GF-D8 (cell line): ENCODE data around the gene SOS1.
"Not testable (repeated sequence)": the region's sequence is repeated elsewhere in the genome, so short reads cannot be mapped to it uniquely, and the experiment has no call there.

ENCODE experiments used
- DNase-seq: peaks from one replicate; lab custom pipeline; 2025; lab: John Stamatoyannopoulos, UW

Gene SOS1

DNA sequence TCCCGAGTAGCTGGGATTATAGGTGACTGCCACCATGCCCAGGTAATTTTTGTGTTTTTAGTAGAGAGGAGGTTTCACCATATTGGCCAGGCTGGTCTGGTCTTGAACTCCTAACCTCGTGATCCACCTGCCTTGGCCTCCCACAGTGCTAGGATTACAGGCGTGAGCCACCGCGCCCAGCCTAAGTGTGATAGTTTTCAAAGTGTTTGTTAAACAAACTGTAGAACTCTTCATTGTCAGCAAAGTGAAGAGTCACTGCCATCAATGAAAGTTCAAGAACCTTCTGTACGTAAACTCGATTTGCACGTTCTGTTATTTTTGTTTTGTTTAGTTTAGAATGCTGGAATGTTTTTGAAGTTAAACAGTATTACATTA is 18.0 kb upstream of the SOS1 start:
- DNase-seq: no peak

DNA sequence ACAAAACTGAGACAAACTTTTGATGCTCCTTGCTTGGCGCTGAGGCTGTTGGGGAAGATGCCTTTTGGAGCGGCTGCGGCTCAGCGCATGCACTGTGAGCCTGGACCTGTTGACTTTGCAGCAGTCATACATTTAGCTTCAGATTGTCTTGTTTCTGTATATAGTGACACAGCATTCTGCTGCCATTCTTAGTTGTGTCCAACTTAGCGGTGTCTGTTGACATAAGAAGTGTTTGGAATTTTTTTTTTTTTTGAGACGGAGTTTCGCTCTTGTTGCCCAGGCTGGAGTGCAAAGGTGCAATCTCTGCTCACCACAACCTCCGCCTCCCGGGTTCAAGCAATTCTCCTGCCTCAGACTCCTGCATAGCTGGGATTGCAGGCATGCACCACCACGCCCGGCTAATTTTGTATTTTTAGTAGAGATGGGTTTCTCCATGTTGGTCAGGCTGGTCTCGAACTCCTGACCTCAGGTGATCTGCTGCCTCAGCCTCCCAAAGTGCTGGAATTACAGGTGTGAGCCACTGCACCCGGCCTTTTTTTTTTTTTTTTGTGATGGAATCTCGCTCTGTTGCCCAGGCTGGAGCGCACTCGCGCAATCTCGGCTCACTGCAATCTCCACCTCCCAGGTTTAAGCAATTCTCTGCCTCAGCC is 17.5 kb upstream of the SOS1 start:
- not testable (repeated sequence) for DNase-seq

GRCh38 chr2:39136799-39137198 is 15.9 kb upstream of the SOS1 start:
- no peak for DNase-seq

GRCh38 chr2:39135690-39136259 is 14.9 kb upstream of the SOS1 start:
- no peak for DNase-seq

DNA sequence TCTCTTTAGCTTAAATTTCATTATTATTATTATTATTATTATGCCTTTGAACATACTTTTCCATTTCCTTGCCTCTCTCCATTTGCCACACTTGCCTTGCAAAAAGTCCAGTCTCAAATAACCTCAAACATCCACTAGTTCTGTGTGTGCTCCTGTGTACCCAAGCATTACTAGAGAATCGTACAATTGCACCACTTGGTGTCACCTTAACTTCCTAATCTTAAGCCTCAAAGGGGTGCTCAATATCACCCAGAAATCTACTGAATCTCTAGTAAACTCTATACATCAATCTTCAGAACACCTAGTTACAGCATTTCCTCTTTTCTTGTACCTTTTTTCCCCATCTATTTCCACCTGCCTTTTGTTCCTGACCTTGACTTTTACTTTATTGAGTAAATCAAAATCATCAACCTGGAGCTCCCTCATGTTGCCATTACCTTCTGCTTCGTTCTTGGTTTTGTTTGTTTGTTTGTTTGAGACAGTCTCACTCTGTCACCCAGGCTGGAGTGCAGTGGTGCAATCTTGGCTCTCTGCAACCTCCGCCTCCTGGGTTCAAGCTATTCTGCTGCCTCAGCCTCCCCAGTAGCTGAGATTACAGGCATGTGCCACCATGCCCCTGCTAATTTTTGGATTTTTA is 12.5 kb upstream of the SOS1 start:
- no peak for DNase-seq

DNA sequence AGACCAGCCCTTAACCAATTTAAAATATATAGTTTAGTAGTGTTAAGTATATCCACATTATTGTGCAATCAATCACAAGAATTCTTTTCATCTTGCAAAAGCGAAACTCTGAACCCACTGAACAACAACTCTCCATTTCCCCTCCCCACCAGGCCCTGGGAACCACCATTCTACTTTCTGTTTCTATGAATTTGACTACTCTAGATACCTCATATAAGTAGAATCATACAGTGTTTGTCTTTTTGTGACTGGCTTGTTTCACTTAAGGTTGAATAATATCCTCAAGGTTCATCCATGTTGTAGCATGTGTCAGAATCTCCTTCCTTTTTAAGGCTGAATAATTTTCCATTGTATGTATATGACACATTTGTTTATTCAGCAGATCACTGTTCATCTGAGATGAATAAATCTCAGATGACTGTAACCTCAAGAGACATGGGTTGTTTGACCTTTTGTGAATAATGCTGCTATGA is 8.1 kb upstream of the SOS1 start:
- DNase-seq: no peak

DNA sequence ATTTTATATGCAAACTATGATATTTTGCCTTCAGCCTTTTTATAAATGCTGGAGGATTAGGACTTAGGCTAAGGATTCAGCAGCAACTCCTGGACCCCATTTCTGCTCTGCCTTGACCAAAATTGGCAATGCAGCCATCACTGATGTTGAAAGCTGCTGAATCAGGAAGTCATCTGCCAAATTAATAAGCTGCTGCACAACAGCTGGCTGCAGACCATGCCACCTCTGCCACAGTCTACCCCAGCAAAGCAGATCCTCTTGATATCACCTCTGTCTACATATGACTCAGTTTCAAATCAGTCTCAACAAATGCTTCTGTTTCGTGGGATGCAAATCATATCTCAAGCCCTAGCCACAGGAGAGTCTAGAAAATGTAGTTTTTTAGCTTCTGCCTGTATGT is 7.1 kb upstream of the SOS1 start:
- DNase-seq: peak; percentile 19

DNA sequence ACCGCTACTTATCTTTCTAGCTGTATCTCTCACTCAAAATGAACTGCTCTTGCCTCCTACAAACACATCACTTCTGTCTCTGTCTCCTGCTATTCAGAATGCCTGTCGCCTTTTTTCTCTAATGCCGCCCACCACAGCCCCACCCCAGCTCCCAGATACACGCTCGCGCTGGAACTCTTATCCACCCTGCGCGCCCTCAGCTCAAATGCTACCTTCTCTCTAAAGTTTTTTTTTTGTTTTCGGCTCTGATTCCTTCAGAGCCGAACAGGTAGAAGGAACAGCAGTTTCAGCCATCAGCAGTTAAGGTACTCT is 3.9 kb upstream of the SOS1 start:
- no peak for DNase-seq

DNA sequence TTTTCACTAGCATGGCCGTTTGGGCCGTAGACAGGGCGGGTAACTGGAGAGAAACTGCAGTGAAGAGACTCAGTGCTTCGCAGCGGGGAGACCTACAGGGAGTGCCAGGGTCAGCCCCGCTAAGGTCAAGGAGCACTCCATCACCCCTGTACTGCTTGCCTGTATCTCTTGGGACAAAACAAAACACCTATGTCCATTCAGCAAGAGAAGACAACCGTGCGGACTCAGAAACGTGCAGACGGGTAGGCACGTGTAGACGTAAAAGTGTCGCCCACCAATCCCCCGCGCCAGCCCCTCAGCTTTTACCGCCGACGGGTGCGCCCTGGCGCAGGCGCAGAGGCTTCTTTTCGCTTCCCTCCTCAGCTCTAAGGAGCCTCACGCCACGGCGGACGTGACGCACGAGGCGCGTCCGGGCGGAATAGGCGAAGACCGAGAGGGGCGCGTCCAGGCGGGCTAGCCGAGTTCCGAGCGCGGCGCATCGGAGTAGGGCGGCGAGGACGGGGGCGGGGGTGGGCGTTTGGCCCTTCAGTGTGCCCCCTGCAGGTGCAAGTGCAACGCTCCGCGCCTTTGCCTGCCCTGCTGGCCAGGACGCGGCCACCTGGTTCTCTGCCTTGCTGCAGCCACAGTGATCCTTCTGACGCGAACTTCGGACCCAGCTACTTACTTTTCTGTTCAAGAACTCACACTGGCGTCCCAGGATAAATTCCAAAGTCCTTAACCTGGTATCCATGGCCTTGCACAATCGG is 3.3 kb upstream of the SOS1 start:
- peak; percentile 79 for DNase-seq

DNA sequence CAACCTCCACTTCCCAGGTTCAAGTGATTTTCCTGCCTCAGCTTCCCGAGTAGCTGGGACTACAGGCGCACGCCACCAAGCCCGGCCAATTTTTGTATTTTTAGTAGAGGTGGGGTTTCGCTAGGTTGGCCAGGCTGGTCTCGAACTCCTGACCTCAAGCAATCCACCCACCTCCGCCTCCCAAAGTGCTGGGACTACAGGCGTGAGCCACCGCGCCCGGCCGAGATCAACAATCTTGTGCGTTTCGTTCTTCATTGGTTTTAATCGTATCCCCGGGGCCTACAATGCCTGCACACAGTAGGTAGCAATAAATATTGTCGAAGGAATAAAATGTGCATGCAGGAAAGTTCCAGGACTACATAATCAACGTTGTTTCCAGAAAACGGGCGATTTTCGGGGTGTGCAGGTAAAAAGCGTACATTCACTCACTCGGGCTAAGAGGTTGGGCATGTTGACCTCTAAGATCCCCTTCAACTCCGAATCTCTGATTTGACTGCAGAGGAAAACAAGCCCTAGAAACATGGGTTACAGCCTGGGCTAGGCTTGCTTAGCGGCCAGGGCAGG is 2.7 kb upstream of the SOS1 start:
- DNase-seq: no peak

GRCh38 chr2:39121523-39122063 is 742 bp upstream of the SOS1 start:
- DNase-seq: peak; percentile 41

GRCh38 chr2:39120521-39120770 is 405 bp downstream of the SOS1 start:
- no peak for DNase-seq

GRCh38 chr2:39119732-39120520 is 925 bp downstream of the SOS1 start:
- no peak for DNase-seq

DNA sequence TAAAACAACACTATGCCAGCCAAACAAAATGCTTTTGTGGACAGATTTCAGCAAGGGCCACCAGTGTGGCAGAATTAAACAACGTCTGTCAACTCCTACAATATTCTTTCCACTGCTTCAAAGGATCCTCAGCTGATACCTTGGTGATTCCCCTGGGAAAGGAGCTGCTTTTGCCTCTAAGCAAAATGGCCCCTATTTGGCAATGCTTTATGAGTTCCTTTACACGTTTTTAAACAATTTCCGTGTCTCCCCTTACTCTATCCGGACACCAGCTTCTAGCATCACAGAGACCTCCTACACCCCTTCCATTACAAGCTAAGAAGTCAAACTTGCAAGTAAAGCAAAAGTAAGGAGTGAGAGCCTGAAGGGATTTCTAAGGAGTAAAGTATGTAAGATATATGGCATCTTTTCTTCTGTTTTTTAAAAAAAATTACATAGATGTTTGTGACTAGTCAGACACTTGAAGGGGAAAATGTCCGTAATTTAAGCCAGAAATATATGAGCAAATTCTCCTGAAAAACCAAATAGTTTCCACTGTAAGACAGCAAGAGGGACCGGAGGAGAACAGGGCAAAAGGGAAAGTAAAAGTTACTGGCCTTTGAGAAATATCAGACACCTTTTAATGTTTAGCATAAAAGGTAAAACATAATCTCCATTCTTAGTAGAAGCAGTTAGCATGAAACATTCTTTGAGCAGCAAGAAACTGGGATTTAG is 1.9 kb downstream of the SOS1 start:
- DNase-seq: peak; percentile 37

GRCh38 chr2:39115556-39115955 is 5.3 kb downstream of the SOS1 start:
- DNase-seq: no peak

DNA sequence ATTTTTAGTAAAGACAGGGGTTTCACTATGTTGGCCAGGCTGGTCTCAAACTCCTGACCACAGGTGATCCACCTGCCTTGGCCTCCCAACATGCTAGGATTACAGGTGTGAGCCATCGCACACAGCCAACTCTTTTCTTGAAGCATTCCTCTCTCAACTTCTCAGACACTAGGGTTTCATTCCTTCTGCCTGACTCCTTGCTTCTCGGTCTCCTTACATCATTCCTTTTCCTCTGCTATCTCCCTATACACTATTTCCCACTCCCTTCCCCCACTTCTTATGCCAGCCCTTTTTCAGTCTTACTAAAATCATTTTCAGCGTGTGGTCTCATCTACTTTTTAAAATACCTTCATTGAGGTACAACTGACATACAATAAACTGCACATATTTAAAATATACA is 6.1 kb downstream of the SOS1 start:
- DNase-seq: no peak

DNA sequence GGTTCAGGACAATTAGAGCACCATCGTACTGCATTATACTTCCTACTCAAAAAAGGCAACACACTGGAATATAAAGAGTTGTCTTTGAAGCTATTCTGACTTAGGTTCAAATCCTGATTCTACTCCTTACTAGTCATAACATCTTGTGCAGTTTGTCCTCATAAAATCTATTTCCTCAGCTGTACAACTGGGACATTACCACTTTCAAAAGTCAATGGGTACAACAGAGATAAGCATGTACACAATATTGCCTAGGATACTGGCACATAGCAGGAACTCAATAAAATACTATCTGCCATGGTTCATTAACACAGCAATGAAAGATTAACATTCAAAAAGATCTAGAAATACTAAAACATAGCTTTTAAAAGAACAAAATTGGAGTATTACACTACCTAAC is 11.3 kb downstream of the SOS1 start:
- DNase-seq: no peak

DNA sequence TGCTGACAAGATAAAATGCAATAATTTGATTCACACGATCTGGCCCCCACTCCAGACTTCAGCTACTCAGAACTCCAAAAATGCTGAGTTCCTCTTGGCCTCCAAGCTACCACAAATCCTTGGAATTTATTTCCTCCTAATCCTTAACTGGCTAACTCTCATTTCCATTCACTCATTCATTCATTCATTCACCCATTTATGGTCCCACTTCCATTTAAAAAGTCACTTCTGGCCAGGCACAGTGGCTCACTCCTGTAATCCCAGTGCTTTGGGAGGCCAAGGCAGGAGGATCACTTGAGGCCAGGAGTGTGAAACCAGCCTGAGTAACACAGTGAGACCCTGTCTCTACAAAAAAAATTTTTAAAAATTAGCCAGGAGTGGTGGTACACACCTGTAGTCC is 12.5 kb downstream of the SOS1 start:
- no peak for DNase-seq

GRCh38 chr2:39107724-39108273 is 13.1 kb downstream of the SOS1 start:
- DNase-seq: no peak

DNA sequence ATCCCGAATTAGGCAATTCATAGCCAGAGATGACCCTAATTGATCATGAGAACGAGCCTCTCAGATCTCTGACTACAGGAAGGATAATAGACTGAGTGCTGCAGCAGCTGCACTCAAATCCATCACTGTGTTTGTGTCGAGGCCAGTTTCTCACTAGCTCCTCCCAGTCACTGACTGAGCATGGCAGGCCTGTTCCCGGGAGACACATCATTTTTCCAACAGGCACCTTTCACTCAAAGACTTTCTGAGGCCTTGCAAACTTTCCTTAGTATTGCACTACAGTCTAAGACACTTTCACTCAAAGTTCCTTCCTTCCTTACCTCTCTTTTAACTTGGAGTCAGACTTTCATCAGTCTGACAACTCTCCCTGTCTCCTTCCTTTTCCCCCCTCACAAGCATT is 13.7 kb downstream of the SOS1 start:
- no peak for DNase-seq
